Activated T-helper 1 cell treated with anti-CD3 and anti-CD28 coated beads, Interleukin-2, amount 50 U/mL, for 16 hours (primary cell): Measurements from ENCODE around the gene GMNC.

Experiments
- DNase-seq, 2 donors: peaks; one replicate each; pipeline ENCODE4 v3.0.0-alpha.2; 2020; ENCODE audit warnings: low read depth in 1 of 2, low spot score in 1 of 2

GMNC gene

DNA sequence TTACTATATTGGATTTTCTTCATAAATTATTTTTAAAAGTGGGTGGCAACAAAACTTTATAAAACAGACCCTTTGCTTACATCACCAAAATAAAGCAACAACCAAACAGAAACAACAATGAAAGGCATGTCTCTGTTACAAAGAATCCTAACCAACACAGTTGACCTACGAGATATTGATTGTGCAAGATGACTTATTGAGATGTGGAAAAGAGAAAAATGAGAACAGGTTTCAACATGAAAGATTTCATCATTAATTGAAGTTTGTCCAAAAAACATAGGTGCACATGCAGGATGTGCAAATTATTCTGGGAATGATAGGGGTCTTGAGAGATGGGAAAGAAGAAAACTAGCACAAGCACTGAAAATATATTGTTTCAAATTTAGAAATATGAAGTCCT lies 9.0 kb downstream of the GMNC start:
- DNase-seq, result no peak

GRCh38 chr3:190849607-190850006 lies 12.9 kb downstream of the GMNC start:
- no peak for DNase-seq

- no peak for DNase-seq
These were observed 13.6 kb downstream of the GMNC start for GRCh38 chr3:190848870-190849269.

DNA sequence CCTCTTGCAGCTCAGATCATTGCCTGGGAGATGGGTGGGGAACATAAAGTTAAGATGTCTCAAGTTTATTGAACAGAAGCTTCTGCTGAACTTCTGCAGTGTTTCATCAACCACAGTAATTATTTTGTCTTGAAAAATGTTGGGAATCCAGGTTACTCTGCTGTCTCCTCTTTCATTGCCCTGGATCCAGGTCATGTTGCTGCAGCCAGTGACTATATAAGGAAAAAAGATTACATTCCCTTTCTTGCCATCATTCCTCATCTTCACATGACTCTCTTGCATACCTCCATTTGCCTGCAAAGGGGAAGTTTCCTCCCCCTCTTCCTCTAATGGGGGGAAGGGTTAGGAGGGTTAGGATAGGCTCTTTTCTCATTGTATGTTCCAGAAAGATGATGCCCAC lies 15.1 kb downstream of the GMNC start:
- no peak for DNase-seq

DNA sequence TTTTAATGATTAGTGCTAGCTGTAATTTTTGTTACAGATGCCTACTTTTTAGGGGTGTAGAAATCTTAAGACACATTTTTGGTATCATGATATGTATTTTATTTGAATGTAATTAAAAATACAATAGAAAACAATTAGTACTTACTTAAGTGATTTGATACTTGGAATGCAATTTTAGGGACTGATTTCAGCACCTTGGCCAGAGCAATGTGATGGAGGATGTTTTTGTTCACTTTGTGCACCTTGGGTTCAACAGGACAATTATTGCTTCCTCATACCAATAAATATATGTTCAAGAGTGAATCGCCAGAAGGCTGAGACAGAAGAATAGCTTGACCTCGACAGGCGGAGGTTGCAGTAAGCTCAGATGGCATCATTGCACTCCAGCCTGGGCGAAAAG lies 22.3 kb downstream of the GMNC start:
- no peak for DNase-seq

DNA sequence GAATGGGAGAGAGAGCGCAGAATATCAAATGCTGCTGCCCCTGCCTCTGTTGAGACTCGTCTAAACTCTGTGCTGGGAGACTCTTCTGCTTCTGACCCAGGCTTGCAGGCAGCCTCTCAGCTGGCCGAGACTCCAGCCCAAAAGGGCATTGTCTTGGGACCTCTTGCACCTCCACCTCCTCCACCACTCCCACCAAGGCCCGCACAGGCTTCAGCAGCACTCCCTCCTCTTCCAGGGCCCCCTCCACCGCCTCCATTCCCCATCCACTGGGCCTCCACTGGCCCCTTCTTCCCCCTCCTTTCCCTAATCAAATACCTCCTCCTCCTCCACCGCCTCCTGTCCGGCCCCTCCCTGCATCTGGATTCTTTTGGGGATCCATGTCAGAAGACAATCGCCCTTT lies 31.3 kb downstream of the GMNC start:
- no peak for DNase-seq

DNA sequence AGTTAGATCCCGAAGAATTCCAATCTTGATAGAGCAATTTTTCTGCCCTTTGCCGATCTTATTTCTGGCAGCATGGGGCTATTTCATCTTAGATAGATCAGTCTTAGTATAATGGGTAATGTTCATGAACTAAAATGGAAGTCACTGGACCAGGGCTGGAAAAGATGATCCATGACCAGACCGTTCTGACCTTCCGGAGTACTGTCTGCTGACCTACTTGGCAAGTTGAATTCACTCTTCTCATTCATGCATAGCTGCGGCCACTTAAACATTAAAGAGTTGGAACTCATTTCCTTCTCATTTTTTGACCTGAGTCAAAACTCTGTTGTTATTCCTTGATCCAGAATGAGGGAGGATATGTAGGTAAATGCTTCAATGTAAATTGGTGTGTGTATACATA lies 32.5 kb downstream of the GMNC start:
- no peak for DNase-seq

- no peak for DNase-seq
These were observed 36.5 kb downstream of the GMNC start for GRCh38 chr3:190826018-190826417.

- DNase-seq, result no peak
These were observed 37.0 kb downstream of the GMNC start for GRCh38 chr3:190825386-190826016.

DNA sequence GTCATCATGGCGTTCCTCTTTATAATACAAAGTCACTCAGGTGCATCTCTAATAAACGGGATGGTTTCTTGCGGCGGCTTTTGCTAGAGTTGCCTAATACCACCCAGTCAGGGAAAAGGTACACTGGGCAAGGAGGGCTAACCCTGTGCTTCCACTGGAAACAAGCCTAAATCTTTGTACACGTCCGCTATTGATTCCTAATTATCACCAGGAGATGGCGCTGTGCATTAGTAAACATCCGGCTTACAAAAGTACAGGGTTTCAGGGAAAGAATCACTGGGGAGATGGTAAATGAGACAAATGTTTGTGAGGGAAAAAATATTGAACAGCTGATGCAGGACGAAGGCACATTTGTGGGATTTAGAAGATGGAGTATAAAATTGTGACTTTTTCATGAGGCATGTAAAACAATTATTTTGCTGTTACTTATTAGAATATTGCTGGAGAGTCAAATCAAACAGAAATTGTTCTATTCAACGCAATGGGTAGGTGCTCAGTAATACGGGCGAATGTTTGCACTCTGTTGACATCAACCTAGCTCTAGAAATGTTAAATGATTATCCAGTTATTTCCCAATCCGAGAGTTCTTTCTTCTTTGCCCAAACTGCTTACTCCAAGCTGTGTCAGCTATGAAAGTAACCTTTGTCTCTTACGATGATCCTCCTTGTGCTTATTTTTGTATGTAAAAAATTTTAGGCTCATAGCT lies 50.6 kb downstream of the GMNC start:
- DNase-seq, result no peak

DNA sequence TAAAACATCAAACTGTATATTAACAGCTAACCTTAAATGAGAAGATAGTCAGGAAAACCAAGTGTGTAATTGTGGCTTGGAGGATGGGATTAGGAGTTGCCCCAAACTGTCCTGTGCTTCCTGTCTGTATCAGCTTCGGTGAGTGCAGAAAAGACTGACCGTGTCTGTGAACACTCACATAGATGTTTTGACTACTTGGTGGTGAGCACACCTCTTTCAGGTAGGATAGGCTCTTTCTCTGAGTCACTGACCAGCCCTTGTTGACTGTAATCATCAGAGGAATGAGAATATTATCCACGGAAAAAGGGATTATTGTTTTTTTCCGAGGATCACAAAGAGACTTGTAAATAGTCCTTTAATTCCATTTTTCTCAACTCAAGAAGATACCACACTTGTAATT lies 51.5 kb downstream of the GMNC start:
- no peak for DNase-seq

- no peak for DNase-seq
These were observed 53.1 kb downstream of the GMNC start for GRCh38 chr3:190809351-190809750.

DNA sequence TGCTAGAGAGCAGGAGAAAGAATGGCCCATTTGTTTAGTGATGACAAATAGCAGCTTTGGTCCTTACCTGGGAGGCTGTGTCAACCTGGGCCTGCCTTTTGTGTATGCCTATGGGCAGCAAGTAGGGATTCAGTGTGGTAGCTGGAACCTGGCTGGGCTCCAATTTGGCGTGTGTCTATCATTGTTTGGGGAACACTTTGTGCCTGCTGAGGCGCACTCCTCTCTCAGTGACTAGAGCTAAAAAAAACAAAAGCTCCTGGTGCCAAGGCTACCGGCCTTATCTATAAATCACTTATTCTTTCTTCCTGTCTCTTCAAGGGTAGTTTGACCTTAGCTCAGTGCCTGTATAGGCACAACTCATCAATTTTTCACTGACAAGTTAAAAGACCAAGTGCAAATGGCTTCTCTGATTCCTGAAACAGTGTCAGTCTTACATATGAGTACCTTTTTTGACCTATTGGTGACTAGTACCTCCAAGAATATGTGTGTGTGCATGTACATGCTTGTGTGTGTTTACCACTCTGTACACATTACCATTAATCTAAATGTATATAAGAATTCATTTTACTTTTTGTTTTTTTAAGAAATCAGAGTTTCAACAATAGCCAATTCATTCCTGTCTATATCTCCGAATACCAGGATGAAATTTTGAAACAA lies 54.6 kb downstream of the GMNC start:
- no peak for DNase-seq
